Measurements from ENCODE around the gene CASK.
"Not testable (repeated sequence)": the region's sequence is repeated elsewhere in the genome, so short reads cannot be mapped to it uniquely, and the experiment has no call there.

Gene CASK

GRCh38 chrX:41686788-41687187, 236.6 kb downstream of the CASK start:
- Histone ChIP-seq H3K4me3 (ENCODE audit: low read depth in 1 of 2, low read length in 2 of 2) (no peak overlapping the region), H3K9me3 (ENCODE audit: control insufficient read depth in 1 of 2, low read length in 2 of 2) (no peaks in the 10 kb centered on the region), H3K36me3 (ENCODE audit: control insufficient read depth in 1 of 2, insufficient read depth in 2 of 2, low read length in 2 of 2) (no peaks in the 10 kb centered on the region), H3K27me3 (ENCODE audit: control insufficient read depth in 1 of 2, insufficient read depth in 2 of 2, low read length in 2 of 2) (no peaks in the 10 kb centered on the region), H3K4me1 (ENCODE audit: control insufficient read depth in 1 of 2, insufficient read depth in 2 of 2, low read length in 2 of 2) (no peaks in the 10 kb centered on the region), H3K9ac (ENCODE audit: low read depth in 1 of 2, low read length in 2 of 2) (no peak overlapping the region), H3K27ac (ENCODE audit: low read depth, low read length) (no peak overlapping the region)

GRCh38 chrX:41684940-41685339, 238.4 kb downstream of the CASK start:
- H3K27ac ChIP-seq (ENCODE audit: low read depth, low read length): no peak overlapping the region
- no peaks in the 10 kb centered on the region for H3K27me3 ChIP-seq (ENCODE audit: control insufficient read depth in 1 of 2, insufficient read depth in 2 of 2, low read length in 2 of 2)
- H3K9ac ChIP-seq (ENCODE audit: low read depth in 1 of 2, low read length in 2 of 2): no peak overlapping the region
- no peaks in the 10 kb centered on the region for H3K4me1 ChIP-seq (ENCODE audit: control insufficient read depth in 1 of 2, insufficient read depth in 2 of 2, low read length in 2 of 2)
- H3K36me3 ChIP-seq (ENCODE audit: control insufficient read depth in 1 of 2, insufficient read depth in 2 of 2, low read length in 2 of 2): no peaks in the 10 kb centered on the region
- no peaks in the 10 kb centered on the region for H3K9me3 ChIP-seq (ENCODE audit: control insufficient read depth in 1 of 2, low read length in 2 of 2)
- H3K4me3 ChIP-seq (ENCODE audit: low read depth in 1 of 2, low read length in 2 of 2): no peak overlapping the region

GRCh38 chrX:41684138-41684537, 239.2 kb downstream of the CASK start:
- Histone ChIP-seq H3K27me3 (ENCODE audit: control insufficient read depth in 1 of 2, insufficient read depth in 2 of 2, low read length in 2 of 2) (no peaks in the 10 kb centered on the region), H3K27ac (ENCODE audit: low read depth, low read length) (no peak overlapping the region), H3K9me3 (ENCODE audit: control insufficient read depth in 1 of 2, low read length in 2 of 2) (no peaks in the 10 kb centered on the region), H3K4me1 (ENCODE audit: control insufficient read depth in 1 of 2, insufficient read depth in 2 of 2, low read length in 2 of 2) (no peaks in the 10 kb centered on the region), H3K4me3 (ENCODE audit: low read depth in 1 of 2, low read length in 2 of 2) (no peak overlapping the region), H3K9ac (ENCODE audit: low read depth in 1 of 2, low read length in 2 of 2) (no peak overlapping the region), H3K36me3 (ENCODE audit: control insufficient read depth in 1 of 2, insufficient read depth in 2 of 2, low read length in 2 of 2) (no peaks in the 10 kb centered on the region)

GRCh38 chrX:41677183-41678060, 245.9 kb downstream of the CASK start:
- no peak overlapping the region for H3K27ac ChIP-seq (ENCODE audit: low read depth, low read length)
- H3K9ac ChIP-seq (ENCODE audit: low read depth in 1 of 2, low read length in 2 of 2): no peak overlapping the region
- no peaks in the 10 kb centered on the region for H3K4me1 ChIP-seq (ENCODE audit: control insufficient read depth in 1 of 2, insufficient read depth in 2 of 2, low read length in 2 of 2)
- no peaks in the 10 kb centered on the region for H3K27me3 ChIP-seq (ENCODE audit: control insufficient read depth in 1 of 2, insufficient read depth in 2 of 2, low read length in 2 of 2)
- H3K9me3 ChIP-seq (ENCODE audit: control insufficient read depth in 1 of 2, low read length in 2 of 2): no peaks in the 10 kb centered on the region
- H3K4me3 ChIP-seq (ENCODE audit: low read depth in 1 of 2, low read length in 2 of 2): no peak overlapping the region
- no peaks in the 10 kb centered on the region for H3K36me3 ChIP-seq (ENCODE audit: control insufficient read depth in 1 of 2, insufficient read depth in 2 of 2, low read length in 2 of 2)

GRCh38 chrX:41676361-41676760, 247.0 kb downstream of the CASK start:
- not testable (repeated sequence) for H3K4me1 ChIP-seq (ENCODE audit: control insufficient read depth in 1 of 2, insufficient read depth in 2 of 2, low read length in 2 of 2); H3K27ac ChIP-seq (ENCODE audit: low read depth, low read length); H3K9ac ChIP-seq (ENCODE audit: low read depth in 1 of 2, low read length in 2 of 2); H3K27me3 ChIP-seq (ENCODE audit: control insufficient read depth in 1 of 2, insufficient read depth in 2 of 2, low read length in 2 of 2); H3K36me3 ChIP-seq (ENCODE audit: control insufficient read depth in 1 of 2, insufficient read depth in 2 of 2, low read length in 2 of 2); H3K4me3 ChIP-seq (ENCODE audit: low read depth in 1 of 2, low read length in 2 of 2); H3K9me3 ChIP-seq (ENCODE audit: control insufficient read depth in 1 of 2, low read length in 2 of 2)

GRCh38 chrX:41672643-41673042, 250.7 kb downstream of the CASK start:
- no peaks in the 10 kb centered on the region for H3K4me1 ChIP-seq (ENCODE audit: control insufficient read depth in 1 of 2, insufficient read depth in 2 of 2, low read length in 2 of 2)
- H3K27me3 ChIP-seq (ENCODE audit: control insufficient read depth in 1 of 2, insufficient read depth in 2 of 2, low read length in 2 of 2): no peaks in the 10 kb centered on the region
- no peak overlapping the region for H3K27ac ChIP-seq (ENCODE audit: low read depth, low read length)
- H3K36me3 ChIP-seq (ENCODE audit: control insufficient read depth in 1 of 2, insufficient read depth in 2 of 2, low read length in 2 of 2): peaks cover 0 to 6% of the 10 kb centered on the region in 2 donors
- H3K9ac ChIP-seq (ENCODE audit: low read depth in 1 of 2, low read length in 2 of 2): no peak overlapping the region
- H3K4me3 ChIP-seq (ENCODE audit: low read depth in 1 of 2, low read length in 2 of 2): no peak overlapping the region
- H3K9me3 ChIP-seq (ENCODE audit: control insufficient read depth in 1 of 2, low read length in 2 of 2): no peaks in the 10 kb centered on the region

- peaks cover 0 to 6% of the 10 kb centered on the region in 2 donors for H3K4me1 ChIP-seq (ENCODE audit: control insufficient read depth in 1 of 2, insufficient read depth in 2 of 2, low read length in 2 of 2)
- no peaks in the 10 kb centered on the region for H3K9me3 ChIP-seq (ENCODE audit: control insufficient read depth in 1 of 2, low read length in 2 of 2)
- no peak overlapping the region for H3K4me3 ChIP-seq (ENCODE audit: low read depth in 1 of 2, low read length in 2 of 2)
- no peak overlapping the region for H3K27ac ChIP-seq (ENCODE audit: low read depth, low read length)
- H3K27me3 ChIP-seq (ENCODE audit: control insufficient read depth in 1 of 2, insufficient read depth in 2 of 2, low read length in 2 of 2): no peaks in the 10 kb centered on the region
- no peak overlapping the region for H3K9ac ChIP-seq (ENCODE audit: low read depth in 1 of 2, low read length in 2 of 2)
- H3K36me3 ChIP-seq (ENCODE audit: control insufficient read depth in 1 of 2, insufficient read depth in 2 of 2, low read length in 2 of 2): peaks cover 0 to 6% of the 10 kb centered on the region in 2 donors
These were observed 252.3 kb downstream of the CASK start for GRCh38 chrX:41671082-41671481.

GRCh38 chrX:41670112-41670511, 253.2 kb downstream of the CASK start:
- H3K36me3 ChIP-seq (ENCODE audit: control insufficient read depth in 1 of 2, insufficient read depth in 2 of 2, low read length in 2 of 2): peaks cover 1 to 6% of the 10 kb centered on the region in 2 donors
- H3K27ac ChIP-seq (ENCODE audit: low read depth, low read length): no peak overlapping the region
- no peak overlapping the region for H3K4me3 ChIP-seq (ENCODE audit: low read depth in 1 of 2, low read length in 2 of 2)
- no peak overlapping the region for H3K9ac ChIP-seq (ENCODE audit: low read depth in 1 of 2, low read length in 2 of 2)
- H3K4me1 ChIP-seq (ENCODE audit: control insufficient read depth in 1 of 2, insufficient read depth in 2 of 2, low read length in 2 of 2): peaks cover 0 to 6% of the 10 kb centered on the region in 2 donors
- H3K9me3 ChIP-seq (ENCODE audit: control insufficient read depth in 1 of 2, low read length in 2 of 2): no peaks in the 10 kb centered on the region
- no peaks in the 10 kb centered on the region for H3K27me3 ChIP-seq (ENCODE audit: control insufficient read depth in 1 of 2, insufficient read depth in 2 of 2, low read length in 2 of 2)

- peaks cover 5 to 12% of the 10 kb centered on the region in 2 donors for H3K36me3 ChIP-seq (ENCODE audit: control insufficient read depth in 1 of 2, insufficient read depth in 2 of 2, low read length in 2 of 2)
- H3K27me3 ChIP-seq (ENCODE audit: control insufficient read depth in 1 of 2, insufficient read depth in 2 of 2, low read length in 2 of 2): no peaks in the 10 kb centered on the region
- H3K27ac ChIP-seq (ENCODE audit: low read depth, low read length): no peak overlapping the region
These were observed 255.7 kb downstream of the CASK start for GRCh38 chrX:41667631-41668030.

GRCh38 chrX:41666251-41666650, 257.1 kb downstream of the CASK start:
- Histone ChIP-seq H3K36me3 (ENCODE audit: control insufficient read depth in 1 of 2, insufficient read depth in 2 of 2, low read length in 2 of 2) (peaks cover 5 to 12% of the 10 kb centered on the region in 2 donors), H3K27me3 (ENCODE audit: control insufficient read depth in 1 of 2, insufficient read depth in 2 of 2, low read length in 2 of 2) (no peaks in the 10 kb centered on the region), H3K9ac (ENCODE audit: low read depth in 1 of 2, low read length in 2 of 2) (no peak overlapping the region), H3K4me3 (ENCODE audit: low read depth in 1 of 2, low read length in 2 of 2) (no peak overlapping the region), H3K4me1 (ENCODE audit: control insufficient read depth in 1 of 2, insufficient read depth in 2 of 2, low read length in 2 of 2) (peaks cover 0 to 6% of the 10 kb centered on the region in 2 donors), H3K27ac (ENCODE audit: low read depth, low read length) (no peak overlapping the region), H3K9me3 (ENCODE audit: control insufficient read depth in 1 of 2, low read length in 2 of 2) (no peaks in the 10 kb centered on the region)

More at GRCh38 chrX:41667631-41668030, 255.7 kb downstream of the CASK start:
- no peak overlapping the region for H3K9ac ChIP-seq (ENCODE audit: low read depth in 1 of 2, low read length in 2 of 2)
- peaks cover 0 to 6% of the 10 kb centered on the region in 2 donors for H3K4me1 ChIP-seq (ENCODE audit: control insufficient read depth in 1 of 2, insufficient read depth in 2 of 2, low read length in 2 of 2)
- H3K9me3 ChIP-seq (ENCODE audit: control insufficient read depth in 1 of 2, low read length in 2 of 2): no peaks in the 10 kb centered on the region
- no peak overlapping the region for H3K4me3 ChIP-seq (ENCODE audit: low read depth in 1 of 2, low read length in 2 of 2)
